Embryonic facial prominence (tissue), 1 donor: Measurements from ENCODE around the gene COL4A4.

ENCODE experiments used
- DNase-seq: peaks from one replicate; pipeline ENCODE4 v3.0.0-alpha.2; 2016; ENCODE audit errors: extremely low spot score

COL4A4 gene

DNA sequence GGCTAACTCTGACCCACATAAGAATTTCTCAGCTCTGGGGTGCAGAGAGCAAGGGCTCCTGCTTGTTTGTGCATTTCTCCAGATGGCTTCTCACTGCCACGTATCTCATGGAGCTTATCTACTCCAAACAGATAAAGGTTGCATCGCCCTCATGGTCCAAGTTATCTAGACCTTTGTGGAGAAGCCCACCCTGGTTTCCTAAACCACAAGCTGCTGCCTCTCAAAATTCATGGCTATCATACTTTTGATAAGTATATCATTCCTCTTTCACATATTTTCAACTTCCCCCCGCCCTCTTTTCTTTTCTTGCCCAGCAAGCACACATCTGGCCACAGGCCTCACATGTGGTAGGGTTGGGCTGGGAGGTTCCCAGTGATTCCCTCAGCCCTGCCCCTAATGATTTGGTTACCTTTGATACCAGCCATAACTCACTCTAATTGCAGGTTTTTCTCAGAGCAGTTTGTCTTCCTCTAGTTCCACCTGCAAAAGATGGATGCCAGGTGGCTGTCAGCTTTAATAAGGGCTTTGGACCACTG lies 182.1 kb downstream of the COL4A4 start:
- no peak for DNase-seq

- DNase-seq, result no peak
These were observed 185.0 kb downstream of the COL4A4 start for GRCh38 chr2:226979004-226979403.

DNA sequence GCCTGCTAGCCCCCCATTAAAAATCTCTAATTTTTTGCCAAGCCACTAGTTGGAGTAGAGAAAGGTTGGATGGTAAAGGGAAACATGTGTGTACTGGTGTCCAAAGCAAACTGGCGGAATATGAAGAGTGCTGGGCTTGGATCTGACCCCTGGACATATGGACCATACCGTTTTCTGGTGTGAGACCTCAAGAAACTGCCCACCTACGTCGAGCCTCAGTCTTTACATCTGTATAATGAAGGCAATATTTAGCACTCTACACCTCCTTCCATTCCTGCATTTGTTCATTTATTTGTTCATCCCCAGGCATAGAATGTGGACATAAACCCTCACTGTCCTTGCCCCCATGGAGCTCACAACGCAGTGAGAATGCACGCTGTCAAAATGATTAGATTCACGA lies 185.7 kb downstream of the COL4A4 start:
- DNase-seq, result no peak

DNA sequence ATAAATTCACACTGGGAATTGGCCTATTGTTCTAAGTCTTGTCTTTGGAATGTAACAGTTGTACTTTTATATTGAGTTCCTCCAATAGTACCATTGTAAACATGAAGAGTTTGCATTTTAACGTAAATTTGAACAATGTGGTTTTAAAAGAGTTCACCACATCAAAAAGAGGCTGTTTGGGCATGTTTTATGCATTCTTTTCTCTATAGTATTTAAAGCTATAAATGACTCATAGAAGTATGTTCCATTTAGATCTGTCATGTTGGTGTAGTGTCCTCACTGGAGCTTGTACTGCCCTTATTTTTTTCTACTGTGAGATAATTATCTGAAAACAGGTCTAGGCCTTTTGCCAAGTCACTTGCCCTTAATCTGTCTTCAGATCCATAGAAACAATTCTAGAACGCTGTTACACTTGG lies 186.2 kb downstream of the COL4A4 start:
- peak; percentile 51 for DNase-seq

GRCh38 chr2:226973816-226974215 lies 190.2 kb downstream of the COL4A4 start:
- DNase-seq, result no peak

DNA sequence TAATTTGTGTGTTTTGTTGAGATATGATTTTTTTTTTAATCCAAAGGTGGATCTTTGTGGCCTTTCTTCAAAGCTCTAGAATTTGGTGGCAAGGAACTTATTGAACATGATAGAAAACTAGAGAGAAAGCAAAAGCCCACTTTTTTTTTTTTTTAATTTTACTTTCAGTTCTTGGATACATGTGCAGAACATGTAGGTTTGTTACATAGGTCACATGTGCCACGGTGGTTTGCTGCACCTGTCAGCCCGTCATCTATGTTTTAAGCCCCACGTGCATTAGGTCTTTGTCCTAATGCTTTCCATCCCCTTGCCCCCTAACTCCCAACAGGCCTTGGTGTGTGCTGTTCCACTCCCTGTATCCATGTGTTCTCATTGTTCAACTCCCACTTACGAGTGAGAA lies 192.2 kb downstream of the COL4A4 start:
- DNase-seq, result no peak

- no peak for DNase-seq
These were observed 192.9 kb downstream of the COL4A4 start for GRCh38 chr2:226971084-226971483.

DNA sequence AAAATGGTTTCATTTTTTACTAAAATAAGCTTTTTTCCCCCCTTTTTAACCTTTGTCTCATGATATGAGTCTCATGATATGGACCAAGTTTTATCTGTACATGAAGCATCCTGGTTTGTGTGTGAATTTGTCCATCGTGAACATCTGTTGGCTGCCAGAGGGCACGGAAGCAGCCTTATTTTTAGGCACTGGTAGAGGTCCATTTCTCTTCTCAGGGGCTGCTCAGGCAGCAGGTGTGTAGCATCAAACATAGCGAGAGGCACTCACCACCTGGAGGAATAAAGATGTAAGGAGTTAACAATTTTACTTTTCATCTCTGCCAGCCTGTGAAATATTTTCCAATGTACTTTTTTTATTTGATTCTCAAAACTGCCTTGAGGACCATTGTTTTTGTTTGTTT lies 193.6 kb downstream of the COL4A4 start:
- DNase-seq, result no peak

DNA sequence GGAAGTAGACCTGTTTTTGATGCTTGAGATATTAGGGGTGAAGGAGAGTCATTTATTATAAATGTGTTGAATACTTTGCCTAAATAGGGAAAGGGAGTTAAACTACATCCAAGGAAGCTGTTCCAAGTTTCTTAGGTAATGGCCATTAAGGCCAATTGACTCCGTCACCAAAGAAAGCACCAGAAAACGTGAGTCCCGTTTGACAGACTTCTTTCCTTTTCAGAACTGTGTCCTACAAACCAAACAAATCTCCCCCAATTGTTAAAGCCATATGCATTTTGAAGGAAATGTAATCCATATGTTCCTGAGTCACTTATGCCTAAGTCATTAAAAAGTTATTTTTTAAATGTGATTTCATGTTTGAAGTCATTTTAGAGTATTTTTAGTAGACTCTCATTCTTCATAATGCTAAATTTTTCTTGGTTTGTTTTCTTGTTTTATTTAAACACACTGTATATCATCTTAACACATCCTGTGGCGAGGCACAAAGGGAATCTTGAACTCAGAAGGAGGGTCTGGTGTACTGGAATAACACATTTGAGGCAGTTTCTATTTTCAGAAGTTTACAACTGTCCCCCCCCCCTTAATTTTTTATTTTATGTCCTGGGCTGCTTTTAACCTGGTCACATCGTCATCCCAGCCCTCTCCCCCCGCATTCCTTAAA lies 194.5 kb downstream of the COL4A4 start:
- no peak for DNase-seq

GRCh38 chr2:226965376-226965775 lies 198.6 kb downstream of the COL4A4 start:
- DNase-seq, result no peak

DNA sequence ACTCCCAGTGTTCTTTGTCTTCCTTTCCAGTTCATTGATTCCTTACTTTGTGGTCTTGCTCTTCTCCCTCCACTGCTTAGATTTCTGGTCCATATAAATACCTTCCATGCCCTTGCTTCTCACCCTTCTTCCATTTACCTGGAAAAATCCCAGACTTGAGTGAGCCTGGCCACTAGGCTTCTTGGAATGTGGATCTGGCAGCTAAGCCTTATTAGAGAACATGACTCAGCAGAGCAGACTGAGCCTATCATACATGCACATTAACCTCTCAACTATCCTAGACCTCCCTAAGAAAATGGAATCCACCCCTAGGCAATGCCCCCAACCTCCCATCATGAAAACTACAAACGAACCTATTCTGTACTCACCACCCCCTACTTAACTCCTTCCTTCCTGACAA lies 200.5 kb downstream of the COL4A4 start:
- no peak for DNase-seq

- DNase-seq, result no peak
These were observed 201.7 kb downstream of the COL4A4 start for GRCh38 chr2:226962176-226962773.

DNA sequence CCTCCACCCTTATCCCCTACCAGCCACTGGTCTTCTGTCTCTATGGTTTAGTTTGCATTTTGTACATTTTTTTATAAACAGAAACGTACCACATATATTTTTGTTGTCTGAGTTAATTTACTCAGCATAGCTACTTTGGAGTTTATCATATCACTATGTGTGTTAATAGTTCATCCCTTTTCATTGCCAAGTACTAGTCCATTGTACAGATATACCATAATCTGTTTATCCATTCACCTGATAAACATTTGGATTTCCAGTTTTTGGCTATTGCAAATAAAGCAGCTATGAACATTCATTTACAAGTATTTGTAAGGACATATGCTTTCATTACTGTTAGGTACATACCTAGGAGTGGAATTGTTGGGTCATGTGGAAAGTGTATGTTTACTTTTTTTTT lies 204.6 kb downstream of the COL4A4 start:
- no peak for DNase-seq

DNA sequence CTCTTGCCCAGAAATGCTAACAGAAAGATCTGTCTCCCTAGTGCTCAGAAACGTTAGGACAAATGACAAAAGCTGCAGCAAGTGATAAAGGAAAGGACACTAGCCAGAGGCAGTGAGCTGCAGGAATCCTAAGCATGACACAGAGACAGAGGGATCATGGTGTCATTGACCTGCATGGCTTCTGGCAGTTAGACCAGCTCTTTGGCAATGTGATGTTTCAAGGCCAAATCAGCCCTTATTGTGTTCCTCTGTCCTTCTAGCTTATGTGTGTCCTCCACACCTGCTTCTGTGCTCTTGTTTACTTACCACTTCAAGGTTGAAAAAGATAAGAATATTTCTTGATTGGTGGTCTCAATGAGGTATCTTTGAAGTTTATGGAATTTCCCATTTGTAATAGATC lies 207.3 kb downstream of the COL4A4 start:
- no peak for DNase-seq

GRCh38 chr2:226953826-226954225 lies 210.2 kb downstream of the COL4A4 start:
- no peak for DNase-seq

DNA sequence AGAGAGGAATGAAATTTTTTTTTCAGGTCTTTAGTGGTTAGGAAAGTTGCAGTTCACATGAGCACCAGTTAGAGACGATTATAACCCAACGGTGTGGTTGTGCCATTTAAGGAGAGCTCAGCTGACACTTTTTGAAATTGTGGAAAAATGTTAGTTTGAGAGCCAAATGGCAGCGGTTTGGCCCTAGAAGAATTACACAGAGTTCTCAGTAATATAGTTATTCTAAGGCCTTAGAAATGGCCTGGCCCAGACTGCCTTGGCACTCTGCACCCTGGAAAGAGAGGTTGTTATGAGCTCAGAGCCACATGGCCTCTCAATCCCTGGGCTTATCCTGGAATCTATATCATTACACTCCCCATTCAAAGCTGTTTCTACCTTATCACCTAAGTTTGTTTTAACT lies 210.8 kb downstream of the COL4A4 start:
- no peak for DNase-seq
